IgD-negative memory B cell (primary cell): ENCODE data around the gene MVB12B. TPM values are rescaled to one million over a fixed set of nuclear protein-coding genes. Genes with fewer than 3 reads are reported as not detected.
"Not testable (repeated sequence)": the region's sequence is repeated elsewhere in the genome, so short reads cannot be mapped to it uniquely, and the experiment has no call there.

Experiments
- H3K27ac Mint-ChIP-seq, 3 donors: one replicate each; pipeline ENCODE4 v1.8.0; 2020 to 2022; ENCODE audit warnings: mild to moderate bottlenecking in 3 of 3, mixed read lengths in 3 of 3, moderate library complexity in 1 of 3
- H3K27me3 Mint-ChIP-seq: one replicate; pipeline ENCODE4 v1.8.0; 2021; ENCODE audit warnings: mixed read lengths
- H3K36me3 Mint-ChIP-seq: one replicate; pipeline ENCODE4 v1.8.0; 2020; ENCODE audit warnings: mild to moderate bottlenecking, mixed read lengths
- H3K4me1 Mint-ChIP-seq, 3 donors: one replicate each; pipeline ENCODE4 v1.8.0; 2020 to 2022; ENCODE audit warnings: mixed read lengths in 3 of 3, mild to moderate bottlenecking in 1 of 3
- H3K4me3 Mint-ChIP-seq, 4 donors: one replicate each; pipeline ENCODE4 v1.8.0; 2020 to 2022; ENCODE audit warnings: mild to moderate bottlenecking in 4 of 4, mixed read lengths in 4 of 4, moderate library complexity in 3 of 4
- H3K9me3 Mint-ChIP-seq, 3 donors: one replicate each; pipeline ENCODE4 v1.8.0; 2020 to 2021; ENCODE audit warnings: mixed read lengths in 3 of 3, mild to moderate bottlenecking in 1 of 3
- polyA plus RNA-seq: library from polyadenylated mRNA; unstranded; fragments of 300-500 nt; fragmentation: Illumina TruSeq; gene quantifications from one replicate; pipeline ENCODE4 v1.2.3, GENCODE V29; 2021

The MVB12B gene
- polyA plus RNA-seq, 1 donor from 2014 or later, result 0.93 TPM

GRCh38 chr9:126554292-126554691, 227.7 kb downstream of the MVB12B start:
- no peaks in the 10 kb centered on the region for H3K4me1 Mint-ChIP-seq
- H3K9me3 Mint-ChIP-seq, result no peaks in the 10 kb centered on the region
- no peak overlapping the region for H3K4me3 Mint-ChIP-seq
- H3K27ac Mint-ChIP-seq, result no peak overlapping the region
- peaks cover 10% of the 10 kb centered on the region for H3K27me3 Mint-ChIP-seq
- no peaks in the 10 kb centered on the region for H3K36me3 Mint-ChIP-seq

DNA sequence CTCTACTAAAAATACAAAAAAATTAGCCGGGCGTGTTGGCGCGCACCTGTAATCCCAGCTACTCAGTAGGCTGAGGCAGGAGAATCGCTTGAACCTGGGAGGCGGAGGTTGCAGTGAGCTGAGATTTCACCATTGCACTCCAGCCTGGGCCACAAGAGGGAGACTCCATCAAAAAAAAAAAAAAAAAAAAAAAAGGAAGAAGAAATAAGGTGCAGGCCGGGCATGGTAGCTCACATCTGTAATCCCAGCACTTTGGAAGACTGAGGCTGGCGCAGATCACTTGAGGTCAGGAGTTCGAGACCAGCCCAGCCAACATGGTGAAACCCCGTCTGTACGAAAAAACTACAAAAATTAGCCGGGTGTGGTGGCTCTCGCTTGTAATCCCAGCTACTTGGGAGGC, 228.8 kb downstream of the MVB12B start:
- H3K27ac Mint-ChIP-seq, H3K9me3 Mint-ChIP-seq, H3K4me1 Mint-ChIP-seq, H3K4me3 Mint-ChIP-seq, H3K36me3 Mint-ChIP-seq: not testable (repeated sequence)
- peaks cover 15% of the 10 kb centered on the region for H3K27me3 Mint-ChIP-seq
